ENCODE results near the gene STK16. TPM values are rescaled to one million over a fixed set of nuclear protein-coding genes. Genes with fewer than 3 reads are reported as not detected.

STK16 gene
- total RNA-seq, 4 donors from 2014 or later: 18.7 to 44.8 (median 28.2) TPM

GRCh38 chr2:219274361-219274921, 29.2 kb downstream of the STK16 start:
- TF ChIP-seq EP300 (IDR thresholded peaks at IDR 0.05; ENCODE audit: low read depth): no peak
- TF ChIP-seq POLR2A (IDR thresholded peaks at IDR 0.05): no peak
- TF ChIP-seq POLR2AphosphoS5 (IDR thresholded peaks at IDR 0.05): no peak
- TF ChIP-seq CTCF (IDR thresholded peaks at IDR 0.05): no peak
- in situ Hi-C loops (cut with MboI; ENCODE audit: low pct_ligation_motif_present in 1 of 4, low pct_unique_long_range_greater_than_20kb in 1 of 4, low sequenced_read_pairs in 3 of 4) (no loop called here), intact Hi-C loops (cut with DNase I; ENCODE audit: low total_unique reads) (no loop called here)
- Histone ChIP-seq H3K27me3 (no peaks in the 10 kb centered on the region), H3K36me3 (no peaks in the 10 kb centered on the region), H3K4me1 (peaks cover 11 to 17% (median 14%) of the 10 kb centered on the region in 4 donors), H3K9me3 (no peaks in the 10 kb centered on the region), H3K4me3 (no peak overlapping the region), H3K27ac (peak overlapping the region in 3 of 4 donors; percentile 14 to 62 (median 46))
- no peak for DNase-seq
- WGBS, 2 donors (ENCODE audit: low coverage in 1 of 2): 41 to 63% methylated on average over 3 to 6 of the region's 6 CpGs

GRCh38 chr2:219277703-219278654, 32.7 kb downstream of the STK16 start:
- WGBS, 2 donors (ENCODE audit: low coverage in 1 of 2): 28% methylated on average over 25 of the region's 25 CpGs; no CpG with 5 or more reads in 1 of the 2 donors
- TF ChIP-seq CTCF (IDR thresholded peaks at IDR 0.05) (peak; percentile 96 to 100 (median 99)), EP300 (IDR thresholded peaks at IDR 0.05; ENCODE audit: low read depth) (no peak)
- peaks cover 16 to 29% (median 23%) of the 10 kb centered on the region in 4 donors for H3K4me1 ChIP-seq

GRCh38 chr2:219278655-219279150, 33.4 kb downstream of the STK16 start:
- Histone ChIP-seq H3K27me3 (no peaks in the 10 kb centered on the region), H3K9me3 (no peaks in the 10 kb centered on the region), H3K27ac (peak overlapping the region; percentile 94 to 98 (median 98)), H3K36me3 (peaks cover 0 to 3% (median 0%) of the 10 kb centered on the region in 4 donors), H3K4me3 (peak overlapping the region in 3 of 4 donors; percentile 53 to 76 (median 61)), H3K4me1 (peaks cover 16 to 29% (median 23%) of the 10 kb centered on the region in 4 donors)
- DNase-seq: no peak
- WGBS, 2 donors (ENCODE audit: low coverage in 1 of 2): 0 to 12% methylated on average over 1 to 9 of the region's 9 CpGs
- intact Hi-C loops (cut with DNase I; ENCODE audit: low total_unique reads) (no loop called here), in situ Hi-C loops (cut with MboI; ENCODE audit: low pct_ligation_motif_present in 1 of 4, low pct_unique_long_range_greater_than_20kb in 1 of 4, low sequenced_read_pairs in 3 of 4) (loop anchor here in 1 of 4 donors (25.0 kb wide), 1 partner anchor 116 kb away; the partner anchor contains the start of genes NHEJ1 and SLC23A3)
- TF ChIP-seq EP300 (IDR thresholded peaks at IDR 0.05; ENCODE audit: low read depth): no peak
- no peak for TF ChIP-seq POLR2A (IDR thresholded peaks at IDR 0.05)
- TF ChIP-seq POLR2AphosphoS5 (IDR thresholded peaks at IDR 0.05): no peak
- no peak for TF ChIP-seq CTCF (IDR thresholded peaks at IDR 0.05)

More at GRCh38 chr2:219277703-219278654, 32.7 kb downstream of the STK16 start:
- in situ Hi-C loops (cut with MboI; ENCODE audit: low pct_ligation_motif_present in 1 of 4, low pct_unique_long_range_greater_than_20kb in 1 of 4, low sequenced_read_pairs in 3 of 4): loop anchor here in 1 of 4 donors (25.0 kb wide), 1 partner anchor 116 kb away; the partner anchor contains the start of genes NHEJ1 and SLC23A3
- H3K27ac ChIP-seq: peak overlapping the region; percentile 94 to 98 (median 98)
- no peaks in the 10 kb centered on the region for H3K27me3 ChIP-seq
- H3K4me3 ChIP-seq: peak overlapping the region in 1 of 4 donors; percentile 8
- intact Hi-C loops (cut with DNase I; ENCODE audit: low total_unique reads): loop anchor here (2.0 kb wide), 1 partner anchor 17 kb away; no protein-coding TSS in a partner anchor
- peak; percentile 87 for DNase-seq
- H3K36me3 ChIP-seq: peaks cover 0 to 3% (median 0%) of the 10 kb centered on the region in 4 donors
- H3K9me3 ChIP-seq: no peaks in the 10 kb centered on the region

Data from transverse colon (tissue), 4 donors.